HEK293 (cell line): Measurements from ENCODE around the gene ABCC11.

Experiments used
- CTCF ChIA-PET: fragments of 350-600 bp; formaldehyde crosslinking; extraction: SDS; loops from one replicate; lab custom pipeline; 2021; ENCODE audit warnings: antibody characterized with exemption; lab: Yijun Ruan, JAX
- POLR2A ChIA-PET: fragments of 300-600 bp; formaldehyde crosslinking; extraction: SDS; loops from one replicate; lab custom pipeline; 2020; ENCODE audit warnings: antibody characterized with exemption, inconsistent platforms; lab: Yijun Ruan, JAX
- H3K27ac ChIP-seq: fragments of 200-500 bp; sonication (Bioruptor generic); 2 replicates; pipeline ENCODE4 v1.5.1; 2014; ENCODE audit warnings: low read depth, low read length, control low read depth, inconsistent platforms; ENCODE audit errors: extremely low read depth
- H3K36me3 ChIP-seq, 2 experiments: fragments of 200-500 bp in 1 of 2; sonication (Bioruptor generic) in 1 of 2; 1 replicate in 1 of 2; 2 replicates in 1 of 2; pipeline ENCODE4 v1.5.1; 2014 to 2017; ENCODE audit warnings: inconsistent platforms in 2 of 2, low read length in 2 of 2; ENCODE audit not compliant: control insufficient read depth in 2 of 2, insufficient read depth in 1 of 2
- H3K4me1 ChIP-seq: fragments of 200-500 bp; sonication (Bioruptor generic); 2 replicates; pipeline ENCODE4 v1.5.1; 2014; ENCODE audit warnings: mild to moderate bottlenecking, low read length, inconsistent platforms; ENCODE audit not compliant: control insufficient read depth, insufficient read depth
- H3K4me3 ChIP-seq: 2 replicates; pipeline ENCODE4 v1.5.1; 2011; ENCODE audit warnings: low read depth, mild to moderate bottlenecking, control low read depth, low read length, moderate library complexity
- H3K9me3 ChIP-seq: fragments of 200-500 bp; sonication (Bioruptor generic); 2 replicates; pipeline ENCODE4 v1.5.1; 2014; ENCODE audit warnings: low read depth, low read length, inconsistent platforms; ENCODE audit not compliant: control insufficient read depth, insufficient read depth
- ATF2 ChIP-seq: fragments of 450-650 bp; formaldehyde crosslinking; IDR thresholded peaks from 2 replicates; pipeline ENCODE4 v1.5.1; 2016; ENCODE audit warnings: missing biosample characterization, missing genetic modification characterization, low read depth
- BCL11A ChIP-seq: fragments of 450-650 bp; formaldehyde crosslinking; IDR thresholded peaks from 2 replicates; pipeline ENCODE4 v1.5.1; 2016; ENCODE audit warnings: low read depth, missing biosample characterization, missing genetic modification characterization
- CTCF ChIP-seq: fragments of 450-650 bp; formaldehyde crosslinking; IDR thresholded peaks from 2 replicates; pipeline ENCODE4 v1.5.1; 2016; ENCODE audit warnings: missing biosample characterization, missing genetic modification characterization
- HOXA7 ChIP-seq: sonication (generic); formaldehyde crosslinking; IDR thresholded peaks from 2 replicates; pipeline ENCODE4 v1.8.1; 2022; ENCODE audit warnings: missing genetic modification reagents, borderline replicate concordance
- INSM2 ChIP-seq: fragments of 450-650 bp; formaldehyde crosslinking; IDR thresholded peaks from 2 replicates; pipeline ENCODE4 v1.5.1; 2016; ENCODE audit warnings: missing biosample characterization, missing genetic modification characterization
- KLF16 ChIP-seq: fragments of 450-650 bp; formaldehyde crosslinking; IDR thresholded peaks from 2 replicates; pipeline ENCODE4 v1.5.1; 2017; ENCODE audit warnings: missing biosample characterization, missing genetic modification characterization
- KLF17 ChIP-seq: fragments of 450-650 bp; formaldehyde crosslinking; IDR thresholded peaks from 2 replicates; pipeline ENCODE4 v1.5.1; 2016; ENCODE audit warnings: missing biosample characterization, missing genetic modification characterization
- OSR2 ChIP-seq: fragments of 450-650 bp; formaldehyde crosslinking; IDR thresholded peaks from 2 replicates; pipeline ENCODE4 v1.5.1; 2016; ENCODE audit warnings: missing biosample characterization, missing genetic modification characterization
- REPIN1 ChIP-seq: fragments of 450-650 bp; formaldehyde crosslinking; IDR thresholded peaks from 2 replicates; pipeline ENCODE4 v1.5.1; 2017; ENCODE audit warnings: missing biosample characterization, missing genetic modification characterization, low read depth
- SETDB1 ChIP-seq: IDR thresholded peaks from one replicate; pipeline ENCODE4 v1.6.1; 2017; ENCODE audit warnings: mild to moderate bottlenecking, low read length, moderate library complexity, mixed read lengths; ENCODE audit not compliant: insufficient read length
- TCF7L2 ChIP-seq: IDR thresholded peaks from 2 replicates; pipeline ENCODE4 v1.6.1; 2011; ENCODE audit warnings: low read depth, mild to moderate bottlenecking, inconsistent platforms, low read length, moderate library complexity, borderline replicate concordance
- TRIM28 ChIP-seq: IDR thresholded peaks from 2 replicates; pipeline ENCODE4 v1.6.1; 2011; ENCODE audit warnings: low read length, control low read depth, borderline replicate concordance
- ZBTB10 ChIP-seq: fragments of 450-650 bp; formaldehyde crosslinking; IDR thresholded peaks from 2 replicates; pipeline ENCODE4 v1.5.1; 2016; ENCODE audit warnings: missing biosample characterization, missing genetic modification characterization
- ZNF10 ChIP-seq: fragments of 450-650 bp; formaldehyde crosslinking; IDR thresholded peaks from 2 replicates; pipeline ENCODE4 v1.5.1; 2017; ENCODE audit warnings: missing biosample characterization, missing genetic modification characterization
- ZNF157 ChIP-seq: fragments of 450-650 bp; formaldehyde crosslinking; IDR thresholded peaks from 2 replicates; pipeline ENCODE4 v1.5.1; 2016; ENCODE audit warnings: missing biosample characterization, missing genetic modification characterization
- ZNF19 ChIP-seq: fragments of 450-650 bp; formaldehyde crosslinking; IDR thresholded peaks from 2 replicates; pipeline ENCODE4; 2016; ENCODE audit warnings: missing biosample characterization, missing genetic modification characterization, low read depth
- ZNF214 ChIP-seq: fragments of 450-650 bp; formaldehyde crosslinking; IDR thresholded peaks from 2 replicates; pipeline ENCODE4 v1.5.1; 2017; ENCODE audit warnings: missing biosample characterization, mild to moderate bottlenecking, missing genetic modification characterization, borderline replicate concordance
- ZNF302 ChIP-seq: fragments of 450-650 bp; formaldehyde crosslinking; IDR thresholded peaks from 2 replicates; pipeline ENCODE4 v1.5.1; 2016; ENCODE audit warnings: missing biosample characterization, missing genetic modification characterization, low read depth
- ZNF654 ChIP-seq: fragments of 450-650 bp; formaldehyde crosslinking; IDR thresholded peaks from 2 replicates; pipeline ENCODE4 v1.5.1; 2016; ENCODE audit warnings: low read depth, missing biosample characterization, missing genetic modification characterization
- ZNF777 ChIP-seq: fragments of 450-650 bp; formaldehyde crosslinking; IDR thresholded peaks from 2 replicates; pipeline ENCODE4 v1.5.1; 2017; ENCODE audit warnings: missing biosample characterization, missing genetic modification characterization, borderline replicate concordance
- ZNF785 ChIP-seq: fragments of 450-650 bp; formaldehyde crosslinking; IDR thresholded peaks from 2 replicates; pipeline ENCODE4 v1.5.1; 2016; ENCODE audit warnings: missing biosample characterization, missing genetic modification characterization
- ZSCAN4 ChIP-seq: fragments of 450-650 bp; formaldehyde crosslinking; IDR thresholded peaks from 2 replicates; pipeline ENCODE4 v1.5.1; 2017; ENCODE audit warnings: missing biosample characterization, missing genetic modification characterization
- TF ChIP-seq, protein P1 (sequence below): sonication (generic); formaldehyde crosslinking; IDR thresholded peaks from 2 replicates; pipeline ENCODE4 v1.8.1; 2022; ENCODE audit warnings: mild to moderate bottlenecking, moderate library complexity, missing genetic modification reagents

ABCC11 gene

DNA sequence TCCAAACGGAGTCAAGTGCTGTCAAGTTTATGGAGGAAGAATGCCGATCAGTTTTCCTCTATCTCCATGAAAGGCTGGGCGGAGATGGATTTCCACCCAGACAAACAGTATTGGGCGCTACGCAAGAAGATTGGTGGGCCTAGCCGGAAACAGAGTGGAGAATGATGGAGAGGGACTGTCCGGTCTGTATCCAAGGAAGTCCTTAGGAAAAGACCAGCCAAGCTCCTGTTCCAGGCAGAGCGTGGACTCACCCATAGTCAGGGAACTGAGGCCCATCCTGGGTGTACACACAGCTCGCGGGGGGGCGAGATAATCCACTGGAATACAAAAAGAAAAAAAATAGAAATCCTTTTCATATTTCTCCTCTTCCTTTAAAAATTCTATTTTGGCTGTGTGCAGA lies 90.0 kb downstream of the ABCC11 start:
- POLR2A ChIA-PET: no interaction called here
- no peaks in the 10 kb centered on the region for H3K36me3 ChIP-seq
- CTCF ChIA-PET: interaction anchor here (0.6 to 3.7 kb wide), 14 partner anchors 12 to 1294 kb away, joined by 3 to 14 read pairs (median 4); partner anchors contain the start of gene NETO2
- H3K4me1 ChIP-seq: no peaks in the 10 kb centered on the region
- H3K9me3 ChIP-seq: no peaks in the 10 kb centered on the region
- no peak overlapping the region for H3K27ac ChIP-seq
- H3K4me3 ChIP-seq: no peak overlapping the region
- TF ChIP-seq SETDB1: no peak
- TF ChIP-seq, protein P1, sequence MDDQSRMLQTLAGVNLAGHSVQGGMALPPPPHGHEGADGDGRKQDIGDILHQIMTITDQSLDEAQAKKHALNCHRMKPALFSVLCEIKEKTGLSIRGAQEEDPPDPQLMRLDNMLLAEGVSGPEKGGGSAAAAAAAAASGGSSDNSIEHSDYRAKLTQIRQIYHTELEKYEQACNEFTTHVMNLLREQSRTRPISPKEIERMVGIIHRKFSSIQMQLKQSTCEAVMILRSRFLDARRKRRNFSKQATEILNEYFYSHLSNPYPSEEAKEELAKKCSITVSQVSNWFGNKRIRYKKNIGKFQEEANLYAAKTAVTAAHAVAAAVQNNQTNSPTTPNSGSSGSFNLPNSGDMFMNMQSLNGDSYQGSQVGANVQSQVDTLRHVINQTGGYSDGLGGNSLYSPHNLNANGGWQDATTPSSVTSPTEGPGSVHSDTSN (CRISPR knock-in tag): no peak
- no peak for TF ChIP-seq ZNF19 (tag by site-specific recombination)
- TF ChIP-seq HOXA7 (CRISPR knock-in tag): no peak
- TF ChIP-seq ZNF10 (tag by site-specific recombination): no peak
- no peak for TF ChIP-seq KLF17
- TF ChIP-seq ZSCAN4 (tag by site-specific recombination): no peak
- TF ChIP-seq ATF2 (tag by site-specific recombination): no peak
- no peak for TF ChIP-seq REPIN1
- no peak for TF ChIP-seq ZNF214 (tag by site-specific recombination)

DNA sequence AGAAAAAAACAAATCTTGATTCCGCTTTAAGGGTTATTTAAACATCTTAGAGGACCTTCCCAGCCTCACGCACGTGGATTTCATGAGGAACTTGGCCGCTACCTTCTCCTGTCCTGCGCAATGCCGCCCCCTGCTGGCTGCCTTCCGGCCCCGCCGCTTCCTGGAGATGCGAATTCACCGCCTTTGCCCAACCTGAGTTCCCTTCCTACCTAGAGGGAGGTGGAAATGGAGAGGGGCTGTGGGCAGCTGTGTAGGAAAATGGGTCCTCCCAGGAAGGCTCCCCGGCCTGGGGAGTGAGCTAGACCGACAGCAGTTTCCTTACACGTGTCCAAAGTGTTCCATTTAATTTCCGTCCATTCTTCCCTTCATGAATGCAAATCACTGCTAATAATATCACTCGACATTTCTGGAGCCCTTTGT lies 90.5 kb downstream of the ABCC11 start:
- H3K27ac ChIP-seq: no peak overlapping the region
- H3K9me3 ChIP-seq: no peaks in the 10 kb centered on the region
- TF ChIP-seq ZNF654 (tag by site-specific recombination) (peak; percentile 69), INSM2 (tag by site-specific recombination) (no peak), CTCF (tag by site-specific recombination) (peak; percentile 87), ZBTB10 (tag by site-specific recombination) (no peak), OSR2 (tag by site-specific recombination) (no peak), ZNF157 (tag by site-specific recombination) (no peak), ZNF785 (tag by site-specific recombination) (no peak), BCL11A (tag by site-specific recombination) (no peak), TRIM28 (no peak), TCF7L2 (no peak), KLF16 (tag by site-specific recombination) (no peak), ZNF302 (tag by site-specific recombination) (no peak), ZNF777 (no peak)
- ChIA-PET POLR2A (no interaction called here), CTCF (interaction anchor here (0.6 to 3.7 kb wide), 12 partner anchors 17 to 1260 kb away, joined by 3 to 14 read pairs (median 4); partner anchors contain the start of gene NETO2)
- H3K36me3 ChIP-seq: no peaks in the 10 kb centered on the region
- H3K4me3 ChIP-seq: no peak overlapping the region
- H3K4me1 ChIP-seq: no peaks in the 10 kb centered on the region
